Activated naive CD8-positive, alpha-beta T cell treated with anti-CD3 and anti-CD28 coated beads for 36 hours (primary cell): ENCODE measurements around the gene NSG2. TPM values are rescaled to one million over a fixed set of nuclear protein-coding genes. Genes with fewer than 3 reads are reported as not detected.

Source experiments
- DNase-seq: peaks from one replicate; pipeline ENCODE4 v3.0.0; 2021
- H3K27ac Mint-ChIP-seq: one replicate; pipeline ENCODE4 v1.8.0; 2022; ENCODE audit warnings: mild to moderate bottlenecking, moderate library complexity, mixed read lengths
- H3K27me3 Mint-ChIP-seq: one replicate; pipeline ENCODE4 v1.8.0; 2022; ENCODE audit warnings: mild to moderate bottlenecking, mixed read lengths
- H3K36me3 Mint-ChIP-seq: one replicate; pipeline ENCODE4 v1.8.0; 2021; ENCODE audit warnings: mild to moderate bottlenecking, mixed read lengths
- H3K4me1 Mint-ChIP-seq: one replicate; pipeline ENCODE4 v1.8.0; 2021; ENCODE audit warnings: mixed read lengths
- H3K4me3 Mint-ChIP-seq: one replicate; pipeline ENCODE4 v1.8.0; 2022; ENCODE audit warnings: mild to moderate bottlenecking, moderate library complexity, mixed read lengths
- H3K9me3 Mint-ChIP-seq: one replicate; pipeline ENCODE4 v1.8.0; 2022; ENCODE audit warnings: mixed read lengths
- total RNA-seq, 2 experiments: library from RNA; stranded (reverse); gene quantifications; one replicate each; pipeline ENCODE4 v1.2.3, GENCODE V29; 2021

The NSG2 gene
- total RNA-seq, 2 experiments from 2014 or later = not detected

DNA sequence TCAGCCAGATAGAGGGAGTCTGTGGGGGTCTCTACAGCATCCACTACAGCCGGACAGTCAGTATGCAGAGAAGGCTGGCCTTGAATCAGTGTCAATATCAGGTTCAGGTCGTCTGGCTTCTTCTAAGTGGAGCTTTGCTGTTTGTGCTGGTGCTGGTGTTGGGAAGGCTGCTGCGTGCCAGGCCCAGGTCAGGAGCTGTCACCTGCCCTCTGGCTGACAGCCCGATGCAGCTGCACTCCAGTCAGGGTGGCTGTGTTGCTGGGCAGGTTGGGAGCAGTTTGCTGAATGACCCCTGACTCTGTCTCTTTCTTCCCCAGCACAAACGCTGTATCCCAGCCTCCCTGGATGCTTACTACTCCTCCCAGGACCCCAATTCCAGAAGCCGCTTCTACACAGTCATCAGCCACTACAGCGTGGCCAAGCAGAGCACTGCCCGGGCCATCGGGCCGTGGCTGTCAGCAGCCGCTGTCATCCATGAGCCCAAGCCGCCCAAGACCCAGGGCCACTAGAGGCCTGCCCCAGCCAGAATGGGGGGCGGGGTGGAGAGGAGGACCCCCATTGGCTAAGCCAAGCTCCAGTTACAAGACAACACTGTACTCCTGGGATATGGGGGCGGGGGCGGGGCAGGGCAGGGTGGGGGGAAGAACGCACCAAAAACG lies 61.6 kb downstream of the NSG2 start:
- Mint-ChIP-seq H3K36me3 (no peaks in the 10 kb centered on the region), H3K27ac (no peak overlapping the region), H3K27me3 (peaks cover 3% of the 10 kb centered on the region), H3K4me1 (no peaks in the 10 kb centered on the region), H3K9me3 (no peaks in the 10 kb centered on the region), H3K4me3 (no peak overlapping the region)
- no peak for DNase-seq

DNA sequence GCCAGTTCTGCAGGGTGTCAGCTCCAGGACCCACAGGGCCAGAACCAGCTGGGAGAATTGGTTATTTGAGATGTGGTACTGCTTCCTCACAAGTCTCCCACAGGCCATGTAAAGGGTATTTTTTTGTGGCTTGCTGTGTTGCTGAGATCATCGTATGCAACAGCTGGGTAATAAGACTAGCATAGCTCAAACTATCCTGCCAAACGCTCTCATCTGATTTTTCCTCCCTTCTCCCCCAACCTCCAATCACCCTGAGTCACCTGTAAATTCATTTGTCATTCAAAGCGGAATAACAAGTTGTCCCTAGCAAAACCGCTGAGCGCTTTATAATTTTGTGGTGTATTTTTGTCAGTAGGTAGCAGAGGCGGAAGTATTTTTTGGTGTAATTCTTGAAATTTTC lies 63.2 kb downstream of the NSG2 start:
- Mint-ChIP-seq H3K36me3 (no peaks in the 10 kb centered on the region), H3K27me3 (peaks cover 3% of the 10 kb centered on the region), H3K27ac (no peak overlapping the region), H3K4me3 (no peak overlapping the region), H3K9me3 (peaks cover 2% of the 10 kb centered on the region), H3K4me1 (no peaks in the 10 kb centered on the region)
- DNase-seq = no peak

DNA sequence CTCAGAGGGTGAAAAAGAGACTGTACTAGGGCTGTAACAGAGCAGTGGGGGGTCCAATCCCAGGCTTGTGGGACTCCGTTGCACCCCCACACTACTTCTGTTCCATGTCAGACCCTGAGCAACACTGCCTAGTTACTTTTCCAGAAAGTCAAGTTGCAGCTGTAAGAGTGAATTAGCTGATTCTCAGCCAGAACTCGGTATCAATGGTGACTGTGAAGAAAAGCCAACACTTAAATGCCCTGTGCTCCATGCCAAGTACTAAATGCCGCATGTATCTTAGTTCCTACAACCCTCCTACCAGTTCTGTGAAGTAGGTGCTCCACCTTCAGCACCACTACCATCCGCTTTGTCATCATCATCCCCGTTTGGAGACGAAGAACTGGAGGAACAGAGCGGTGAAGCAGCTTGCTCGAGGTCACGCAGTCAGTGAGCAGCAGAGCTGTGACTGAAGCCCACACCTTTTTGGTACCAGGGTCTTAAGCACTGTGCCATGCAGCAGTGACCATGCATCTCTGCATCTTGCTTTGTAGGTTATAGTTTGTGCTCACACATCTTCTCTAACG lies 64.3 kb downstream of the NSG2 start:
- Mint-ChIP-seq H3K9me3 (peaks cover 2% of the 10 kb centered on the region), H3K4me1 (no peaks in the 10 kb centered on the region), H3K36me3 (no peaks in the 10 kb centered on the region), H3K27me3 (peaks cover 3% of the 10 kb centered on the region), H3K4me3 (no peak overlapping the region), H3K27ac (no peak overlapping the region)
- no peak for DNase-seq

DNA sequence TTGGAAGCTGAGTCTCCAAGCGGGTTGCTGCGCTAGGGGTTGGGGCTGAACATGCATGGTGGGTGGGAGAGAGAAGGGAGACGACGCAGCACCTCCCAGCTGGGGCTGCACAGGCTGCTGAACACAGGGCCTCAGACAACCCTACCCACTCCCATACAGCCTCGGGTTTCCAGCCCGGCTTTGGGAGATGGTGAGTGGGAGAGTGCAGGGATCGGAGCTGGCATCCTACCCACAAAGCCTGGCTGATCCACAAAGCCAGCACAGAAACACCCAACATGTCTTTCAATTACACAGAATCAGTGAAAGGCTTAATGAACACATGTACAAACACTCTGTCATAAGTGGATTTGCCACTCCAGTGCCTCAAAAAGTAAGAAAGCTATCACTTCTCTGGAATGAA lies 64.8 kb downstream of the NSG2 start:
- DNase-seq = no peak
- Mint-ChIP-seq H3K4me1 (no peaks in the 10 kb centered on the region), H3K27me3 (peaks cover 3% of the 10 kb centered on the region), H3K36me3 (no peaks in the 10 kb centered on the region), H3K9me3 (peaks cover 2% of the 10 kb centered on the region), H3K4me3 (no peak overlapping the region), H3K27ac (no peak overlapping the region)

DNA sequence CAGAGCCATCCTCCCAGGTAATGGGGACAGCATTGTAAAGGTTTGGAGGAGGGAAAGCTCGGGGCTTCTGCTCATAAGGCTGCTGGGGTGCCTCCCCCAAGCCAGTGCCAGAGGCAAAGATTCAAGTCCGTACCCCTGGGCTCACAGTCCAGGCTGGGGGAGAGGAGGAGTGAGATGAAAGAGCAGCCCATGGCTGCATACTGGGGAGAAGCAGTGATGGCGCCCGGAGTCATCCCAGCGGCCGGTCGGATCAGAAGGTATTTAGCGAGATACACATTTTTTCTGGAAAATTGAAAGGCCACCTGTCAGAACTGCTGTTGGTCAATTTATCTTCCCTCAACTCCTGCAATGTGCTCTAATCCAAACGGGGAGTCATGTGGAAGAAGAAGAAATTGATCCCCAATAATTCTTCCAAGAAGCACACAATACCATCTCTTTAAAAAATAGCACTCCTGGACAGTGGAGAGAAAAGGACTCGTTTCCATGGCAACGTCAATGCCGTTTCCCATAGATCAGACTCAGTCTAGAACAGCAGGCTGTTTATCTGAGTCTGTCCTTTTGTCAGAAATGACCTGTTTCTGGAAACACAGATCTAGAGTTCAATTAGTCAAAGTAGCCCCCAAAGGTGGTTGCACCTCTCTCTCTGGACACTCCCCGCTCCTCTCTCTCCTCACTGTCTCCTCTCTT lies 65.9 kb downstream of the NSG2 start:
- Mint-ChIP-seq H3K27ac (no peak overlapping the region), H3K4me1 (no peaks in the 10 kb centered on the region), H3K9me3 (peaks cover 2% of the 10 kb centered on the region), H3K27me3 (peaks cover 3% of the 10 kb centered on the region), H3K4me3 (no peak overlapping the region), H3K36me3 (no peaks in the 10 kb centered on the region)
- DNase-seq = no peak

DNA sequence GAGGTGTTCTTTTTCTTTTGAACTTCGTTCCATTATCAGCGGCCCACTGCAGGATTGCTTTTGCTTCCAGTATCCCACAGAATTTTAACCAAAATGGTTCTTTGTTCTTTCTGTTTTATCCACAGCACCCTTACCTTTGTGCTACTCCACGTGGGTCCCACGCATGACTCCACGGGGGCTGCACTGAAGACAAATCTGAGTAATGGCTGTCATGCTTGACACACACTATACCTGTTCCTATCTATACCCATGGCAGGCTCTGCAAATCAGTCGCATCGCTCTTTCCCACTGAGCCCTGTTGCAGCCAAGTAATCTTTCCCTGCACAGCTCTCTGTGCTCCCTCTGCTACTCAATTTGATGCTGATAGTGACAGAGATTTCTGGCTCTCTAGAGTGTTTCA lies 69.7 kb downstream of the NSG2 start:
- Mint-ChIP-seq H3K9me3 (peaks cover 2% of the 10 kb centered on the region), H3K4me3 (no peak overlapping the region), H3K4me1 (no peaks in the 10 kb centered on the region), H3K36me3 (no peaks in the 10 kb centered on the region), H3K27ac (no peak overlapping the region), H3K27me3 (peaks cover 3% of the 10 kb centered on the region)
- no peak for DNase-seq

DNA sequence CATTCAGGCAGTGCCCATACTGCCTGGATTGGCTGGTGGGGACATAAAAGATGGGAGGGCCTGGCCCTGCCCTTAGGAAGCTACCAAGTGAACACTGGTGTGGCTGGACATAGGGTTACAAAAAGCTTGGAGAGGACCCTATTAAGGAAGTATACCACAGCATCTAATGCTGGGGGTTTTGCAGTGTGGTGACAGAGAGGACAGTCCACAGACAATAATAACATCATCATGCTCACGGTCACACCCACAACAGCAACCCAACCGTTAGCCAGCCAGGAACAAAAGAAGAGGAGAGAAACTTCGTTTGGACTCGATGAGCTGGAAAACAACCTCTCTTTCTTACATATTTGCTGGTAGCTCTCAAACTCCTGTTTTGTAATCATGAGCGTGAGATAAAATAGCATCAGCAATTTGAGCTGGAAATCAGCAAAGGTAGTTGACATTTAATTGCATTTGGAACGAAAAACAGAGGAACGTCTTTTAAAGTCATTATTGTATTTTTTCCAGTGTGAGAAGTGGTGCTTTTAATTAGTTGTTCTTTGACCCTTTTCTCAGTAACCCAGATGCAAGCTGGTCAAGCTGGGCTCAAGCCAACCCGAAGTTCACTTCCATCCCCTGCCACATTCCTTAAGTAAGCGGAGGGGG lies 73.4 kb downstream of the NSG2 start:
- no peaks in the 10 kb centered on the region for H3K9me3 Mint-ChIP-seq
- no peak overlapping the region for H3K27ac Mint-ChIP-seq

DNA sequence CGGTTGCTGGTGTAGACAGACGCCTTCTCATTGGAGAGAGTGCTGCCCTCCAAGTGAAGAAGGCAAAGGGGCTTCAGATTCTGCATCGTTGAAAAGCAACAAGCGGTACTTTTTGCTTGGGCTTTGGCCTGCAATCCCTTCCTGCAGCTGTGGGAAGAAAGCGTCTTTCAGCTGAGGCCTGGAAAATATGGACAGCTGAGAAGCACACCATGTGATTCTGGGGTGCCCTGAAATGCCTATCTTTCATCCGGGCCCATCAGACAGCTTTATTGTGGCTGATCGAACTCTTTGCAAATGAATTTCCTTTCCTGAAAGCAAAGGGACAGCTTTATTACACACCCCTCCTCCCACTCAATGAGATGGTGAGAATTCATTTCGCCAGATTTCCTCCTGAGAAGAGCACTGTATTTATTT lies 74.0 kb downstream of the NSG2 start:
- H3K27ac Mint-ChIP-seq = no peak overlapping the region
- no peaks in the 10 kb centered on the region for H3K36me3 Mint-ChIP-seq
- DNase-seq = no peak
- H3K4me1 Mint-ChIP-seq = no peaks in the 10 kb centered on the region
- H3K4me3 Mint-ChIP-seq = no peak overlapping the region
- no peaks in the 10 kb centered on the region for H3K27me3 Mint-ChIP-seq
- no peaks in the 10 kb centered on the region for H3K9me3 Mint-ChIP-seq

More for the DNA sequence above, 73.4 kb downstream of the NSG2 start:
- Mint-ChIP-seq H3K27me3 (no peaks in the 10 kb centered on the region), H3K36me3 (no peaks in the 10 kb centered on the region), H3K4me1 (no peaks in the 10 kb centered on the region), H3K4me3 (no peak overlapping the region)
- DNase-seq = no peak

DNA sequence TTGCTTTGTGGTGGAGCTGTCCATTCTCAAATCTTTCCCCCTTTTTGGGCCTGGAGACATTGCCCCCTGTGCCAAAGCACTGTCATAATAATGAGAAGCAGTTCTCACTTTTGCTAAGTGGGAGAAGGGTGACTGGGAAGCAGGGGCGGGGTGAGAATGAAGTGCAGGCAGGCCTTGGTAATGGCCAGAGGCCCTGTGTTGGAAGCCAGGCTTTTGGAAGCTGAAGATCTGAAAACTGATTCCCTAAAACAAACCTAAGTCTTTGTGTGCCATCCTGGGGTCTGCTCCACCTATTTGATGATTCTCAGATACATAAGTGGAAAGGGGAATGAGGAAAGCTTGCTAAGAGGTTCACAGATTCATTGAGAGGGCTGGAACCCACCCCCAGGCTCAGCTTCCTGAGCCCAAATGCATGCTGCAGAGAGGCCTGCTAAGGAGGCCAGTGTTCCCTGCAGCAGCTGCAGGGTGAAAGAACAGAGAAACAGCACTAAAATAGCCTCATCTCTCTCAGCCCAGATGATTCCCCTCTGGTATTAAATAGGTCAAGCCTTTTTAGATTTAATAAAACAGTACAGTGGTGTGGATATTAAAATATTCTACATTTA lies 75.0 kb downstream of the NSG2 start:
- H3K27ac Mint-ChIP-seq = no peak overlapping the region
- no peaks in the 10 kb centered on the region for H3K36me3 Mint-ChIP-seq
- H3K9me3 Mint-ChIP-seq = peaks cover 5% of the 10 kb centered on the region
- no peak for DNase-seq
- H3K4me1 Mint-ChIP-seq = no peaks in the 10 kb centered on the region
- H3K4me3 Mint-ChIP-seq = no peak overlapping the region
- peaks cover 4% of the 10 kb centered on the region for H3K27me3 Mint-ChIP-seq

DNA sequence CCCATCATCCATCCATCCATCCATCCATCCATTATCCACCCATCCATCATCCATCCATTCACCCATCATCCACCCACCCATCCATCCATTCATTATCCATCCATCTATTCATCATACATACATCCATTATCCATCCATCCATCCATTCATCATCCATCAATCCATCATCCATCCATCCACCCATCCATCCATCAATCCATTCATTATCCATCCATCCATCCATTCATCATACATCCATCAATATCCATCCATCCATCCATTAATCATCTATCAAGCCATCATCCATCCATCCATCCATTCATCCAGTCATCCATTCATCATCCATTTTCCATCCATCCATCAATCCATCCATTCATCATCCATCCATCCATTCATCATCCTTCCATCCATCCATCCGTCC lies 89.0 kb downstream of the NSG2 start:
- Mint-ChIP-seq H3K36me3 (no peaks in the 10 kb centered on the region), H3K4me1 (no peaks in the 10 kb centered on the region), H3K27ac (no peak overlapping the region), H3K27me3 (peaks cover 2% of the 10 kb centered on the region), H3K4me3 (no peak overlapping the region), H3K9me3 (peaks cover 2% of the 10 kb centered on the region)
- DNase-seq = no peak

DNA sequence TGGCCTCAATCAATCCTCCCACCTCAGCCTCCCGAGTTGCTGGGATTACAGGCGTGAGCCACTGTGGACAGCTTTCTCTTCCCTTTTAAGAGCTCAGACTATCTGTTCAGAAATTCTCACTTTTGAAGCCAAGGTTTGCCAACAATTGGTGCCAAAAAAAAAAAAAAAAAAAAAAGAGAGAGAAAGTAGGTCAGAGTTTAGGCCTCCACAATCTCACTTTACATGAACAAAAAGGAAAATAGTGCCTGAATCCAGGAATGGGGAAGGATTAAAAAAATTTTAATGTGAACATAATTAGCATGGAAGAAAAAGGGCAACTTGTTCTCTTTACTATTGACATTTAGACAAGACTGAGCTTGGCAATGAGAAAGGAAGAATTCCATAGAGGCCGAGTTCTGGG lies 94.1 kb downstream of the NSG2 start:
- no peak overlapping the region for H3K4me3 Mint-ChIP-seq
- H3K36me3 Mint-ChIP-seq = no peaks in the 10 kb centered on the region
- no peak overlapping the region for H3K27ac Mint-ChIP-seq
- H3K27me3 Mint-ChIP-seq = peaks cover 8% of the 10 kb centered on the region
- H3K9me3 Mint-ChIP-seq = peaks cover 2% of the 10 kb centered on the region
- DNase-seq = no peak
- H3K4me1 Mint-ChIP-seq = no peaks in the 10 kb centered on the region

DNA sequence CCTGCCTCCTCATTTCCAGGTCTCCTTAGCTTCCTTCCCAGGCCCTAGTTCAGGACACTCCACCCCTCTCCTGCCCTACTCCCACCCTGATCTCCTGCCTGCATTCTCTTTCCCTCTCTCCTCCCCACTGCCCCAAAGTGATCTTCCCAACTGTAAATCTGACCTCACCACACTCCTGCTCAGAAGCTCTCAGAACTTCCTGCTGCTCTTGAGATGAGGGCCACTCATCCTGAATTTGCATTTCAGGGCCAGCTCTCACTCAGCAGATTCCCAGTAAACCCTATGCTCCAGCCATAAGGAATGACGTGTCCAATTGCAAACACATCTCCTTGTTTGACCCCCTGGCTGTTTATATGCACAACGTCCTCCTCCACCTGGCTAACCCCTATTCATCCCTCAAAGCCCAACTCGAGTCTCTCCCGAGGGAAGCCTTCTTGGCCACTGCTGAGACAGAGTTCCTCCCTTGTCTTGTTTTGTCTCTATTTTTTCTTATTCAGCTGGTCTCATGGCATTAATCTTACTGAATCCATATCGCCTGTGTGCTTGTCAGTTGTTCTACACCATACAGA lies 95.0 kb downstream of the NSG2 start:
- Mint-ChIP-seq H3K27ac (no peak overlapping the region), H3K36me3 (no peaks in the 10 kb centered on the region), H3K4me3 (no peak overlapping the region), H3K9me3 (peaks cover 2% of the 10 kb centered on the region), H3K27me3 (peaks cover 8% of the 10 kb centered on the region), H3K4me1 (no peaks in the 10 kb centered on the region)
- no peak for DNase-seq

DNA sequence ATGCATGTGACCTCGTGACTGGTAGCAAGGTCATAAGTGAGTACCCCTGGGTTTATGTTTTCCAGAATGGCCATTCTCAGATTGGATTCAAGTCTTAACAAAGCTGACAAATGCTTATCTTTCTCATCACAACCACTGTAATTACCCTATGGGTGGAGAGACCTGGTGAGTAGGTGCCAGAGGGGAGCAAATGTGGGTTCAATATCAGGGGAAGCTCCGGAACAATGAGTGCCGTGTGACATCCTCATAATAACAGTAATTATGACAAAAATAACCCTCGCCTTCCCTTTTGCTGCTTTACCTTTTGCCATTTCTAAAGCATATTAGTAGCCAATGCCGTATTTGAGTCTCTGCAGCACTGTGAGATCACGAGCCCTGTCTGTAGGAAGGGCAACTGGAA lies 95.9 kb downstream of the NSG2 start:
- DNase-seq = no peak
- Mint-ChIP-seq H3K4me1 (no peaks in the 10 kb centered on the region), H3K27me3 (peaks cover 8% of the 10 kb centered on the region)

DNA sequence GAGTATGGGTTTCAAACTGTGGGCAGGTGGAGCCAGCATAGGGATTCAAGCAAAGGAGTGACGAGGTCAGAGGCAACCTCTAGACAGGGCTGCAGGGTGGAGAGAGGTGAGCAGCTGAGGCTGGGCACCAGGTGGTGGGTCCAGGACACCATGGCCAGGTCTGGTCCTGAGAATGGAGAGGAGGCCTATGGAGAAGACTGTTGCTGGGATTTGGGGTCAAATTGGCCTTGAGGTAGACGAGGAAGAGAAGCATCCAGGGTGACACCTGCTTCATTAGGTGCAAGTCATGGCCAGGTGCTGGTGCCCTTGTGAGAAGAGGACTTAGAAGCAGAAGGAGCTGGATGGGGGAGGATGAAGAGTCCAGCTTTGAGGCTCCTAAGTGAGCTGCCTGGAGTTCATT lies 99.6 kb downstream of the NSG2 start:
- Mint-ChIP-seq H3K36me3 (no peaks in the 10 kb centered on the region), H3K27me3 (peaks cover 12% of the 10 kb centered on the region), H3K4me3 (no peak overlapping the region), H3K9me3 (no peaks in the 10 kb centered on the region), H3K4me1 (no peaks in the 10 kb centered on the region), H3K27ac (no peak overlapping the region)
- DNase-seq = no peak

More for the DNA sequence above, 95.9 kb downstream of the NSG2 start:
- no peak overlapping the region for H3K4me3 Mint-ChIP-seq
- H3K27ac Mint-ChIP-seq = no peak overlapping the region
- peaks cover 2% of the 10 kb centered on the region for H3K9me3 Mint-ChIP-seq
- H3K36me3 Mint-ChIP-seq = no peaks in the 10 kb centered on the region

DNA sequence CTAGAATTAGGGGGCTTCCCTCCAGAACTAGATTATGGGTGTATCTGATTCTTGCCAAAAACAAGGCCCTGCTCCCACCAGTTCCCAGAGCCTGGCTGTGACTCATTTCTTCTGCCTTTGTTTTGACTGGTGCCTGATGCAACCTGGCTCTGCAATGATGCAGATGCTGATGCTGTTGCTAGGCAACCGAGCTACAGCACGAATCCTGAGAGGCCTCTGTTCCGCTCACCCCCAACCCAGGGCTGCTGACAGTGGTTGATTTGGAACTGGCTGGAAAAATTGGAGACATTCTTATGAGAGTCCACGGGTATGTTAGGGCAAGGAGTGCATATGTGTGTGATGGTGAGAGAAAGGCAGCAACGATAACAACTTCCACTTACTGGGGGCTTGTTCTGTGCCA lies 100.3 kb downstream of the NSG2 start:
- Mint-ChIP-seq H3K36me3 (no peaks in the 10 kb centered on the region), H3K4me3 (no peak overlapping the region), H3K27me3 (peaks cover 8% of the 10 kb centered on the region), H3K4me1 (no peaks in the 10 kb centered on the region), H3K9me3 (no peaks in the 10 kb centered on the region), H3K27ac (no peak overlapping the region)
- DNase-seq = peak; percentile 43
